Lung (tissue), 12 donors: ENCODE results near the gene TTC7B. TPM values are rescaled to one million over a fixed set of nuclear protein-coding genes. Genes with fewer than 3 reads are reported as not detected.

Experiments
- ATAC-seq: fragments of 200-7000 bp; cut with Tn5 transposase; one replicate; pipeline ENCODE4 v1.9.1; 2020; ENCODE audit warnings: moderate number of reproducible peaks; ENCODE audit not compliant: insufficient read depth, low FRiP score
- DNase-seq, 3 donors: peaks; one replicate each; pipeline ENCODE4 v3.0.0-alpha.2; 2013 to 2017
- H3K27ac ChIP-seq, 2 donors: one replicate each; pipeline ENCODE4 v1.5.1; 2013; ENCODE audit warnings: mild to moderate bottlenecking in 2 of 2, moderate library complexity in 2 of 2, control low read depth in 1 of 2, inconsistent platforms in 1 of 2, low read depth in 1 of 2, low read length in 1 of 2
- H3K27me3 ChIP-seq, 3 donors: one replicate each; pipeline ENCODE4 v1.5.1; 2013; ENCODE audit warnings: low read length in 2 of 3; ENCODE audit not compliant: control insufficient read depth in 3 of 3, insufficient read depth in 3 of 3
- H3K36me3 ChIP-seq, 4 donors: one replicate each; pipeline ENCODE4 v1.5.1; 2013; ENCODE audit warnings: low read length in 4 of 4, mild to moderate bottlenecking in 1 of 4, moderate library complexity in 1 of 4; ENCODE audit not compliant: control insufficient read depth in 4 of 4, insufficient read depth in 4 of 4
- H3K4me1 ChIP-seq, 5 donors: one replicate each; pipeline ENCODE4 v1.5.1; 2013; ENCODE audit warnings: low read length in 5 of 5, mild to moderate bottlenecking in 2 of 5, moderate library complexity in 1 of 5; ENCODE audit not compliant: control insufficient read depth in 5 of 5, insufficient read depth in 5 of 5
- H3K4me3 ChIP-seq: one replicate; pipeline ENCODE4 v1.5.1; 2013; ENCODE audit warnings: mild to moderate bottlenecking, control low read depth, moderate library complexity
- H3K9ac ChIP-seq, 2 donors: one replicate each; pipeline ENCODE4 v1.5.1; 2013; ENCODE audit warnings: low read length in 2 of 2, control low read depth in 1 of 2; ENCODE audit not compliant: insufficient read depth in 1 of 2
- H3K9me3 ChIP-seq, 4 donors: one replicate each; pipeline ENCODE4 v1.5.1; 2013; ENCODE audit warnings: low read length in 3 of 4, mild to moderate bottlenecking in 1 of 4, moderate library complexity in 1 of 4; ENCODE audit not compliant: control insufficient read depth in 4 of 4, insufficient read depth in 3 of 4
- WGBS, 2 donors: extraction: QIAGEN DNeasy Blood & Tissue Kit; methylation state at CpG; one replicate each; pipeline ENCODE4 v1.1.7; 2013; 5-methylcytosine and 5-hydroxymethylcytosine counted together
- polyA plus RNA-seq, 2 donors: library from polyadenylated mRNA; stranded (reverse); fragments of 200-250 nt; gene quantifications; one replicate each; pipeline ENCODE4 v1.2.1, GENCODE V29; 2013
- total RNA-seq, 2 donors: library from RNA; depleted of rRNA in 1 of 2; stranded (reverse); fragments of >200 nt in 1 of 2; gene quantifications; one replicate each; pipeline ENCODE4 v1.2.1, GENCODE V29; 2014 to 2021
- TF ChIP-seq, protein P1 (sequence below): IDR thresholded peaks from 2 replicates; pipeline ENCODE4 v1.5.1; 2012; ENCODE audit warnings: mild to moderate bottlenecking; ENCODE audit errors: control extremely low read depth, extremely low read depth
- donor health status: control.
- donor health status: control.
- donor health status: Bipolar disorder and iron deficiency.
- donor health status: healthy.
- donor health status: DM: yes; HTN: yes; CAD: no.

The TTC7B gene
- total and polyA plus RNA-seq, 4 donors: 11.0 to 39.6 (median 23.0) TPM

DNA sequence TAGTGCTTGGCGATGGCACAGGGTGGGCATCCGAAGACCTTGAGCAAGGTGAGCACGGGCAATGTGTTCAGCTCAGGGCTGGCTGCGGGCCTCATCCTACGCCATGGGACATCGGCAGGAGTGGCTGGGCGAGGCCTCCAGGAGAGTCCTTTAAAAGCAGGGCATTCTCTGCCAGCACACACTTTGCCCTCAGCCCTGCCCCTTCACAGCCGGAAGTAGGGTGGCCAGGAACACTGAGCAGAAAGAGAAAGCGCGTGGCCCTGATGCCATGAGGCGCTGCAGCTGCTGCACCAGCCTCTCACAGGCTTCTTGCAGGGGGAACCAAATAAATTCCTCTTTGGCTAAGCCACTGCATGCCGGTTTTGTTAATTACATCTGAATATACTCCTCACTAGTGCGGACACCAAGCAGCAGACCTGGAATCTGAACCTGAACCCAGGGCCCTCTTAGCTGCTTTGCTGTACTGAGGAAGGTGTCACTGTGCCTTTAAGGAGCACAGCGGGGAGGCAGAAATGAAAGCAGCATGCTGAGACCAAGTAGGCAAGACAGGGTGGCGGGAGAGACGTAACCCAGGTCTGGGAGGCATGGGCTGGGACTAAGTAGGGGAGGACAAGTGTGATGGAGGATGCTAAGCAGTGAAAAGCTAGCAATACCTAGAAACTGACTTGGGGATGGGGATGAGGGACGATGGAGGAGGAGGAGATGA, 155.2 kb downstream of the TTC7B start:
- H3K9me3 ChIP-seq: no peaks in the 10 kb centered on the region
- peak overlapping the region in 1 of 2 donors; percentile 57 for H3K27ac ChIP-seq
- TF ChIP-seq, protein P1, sequence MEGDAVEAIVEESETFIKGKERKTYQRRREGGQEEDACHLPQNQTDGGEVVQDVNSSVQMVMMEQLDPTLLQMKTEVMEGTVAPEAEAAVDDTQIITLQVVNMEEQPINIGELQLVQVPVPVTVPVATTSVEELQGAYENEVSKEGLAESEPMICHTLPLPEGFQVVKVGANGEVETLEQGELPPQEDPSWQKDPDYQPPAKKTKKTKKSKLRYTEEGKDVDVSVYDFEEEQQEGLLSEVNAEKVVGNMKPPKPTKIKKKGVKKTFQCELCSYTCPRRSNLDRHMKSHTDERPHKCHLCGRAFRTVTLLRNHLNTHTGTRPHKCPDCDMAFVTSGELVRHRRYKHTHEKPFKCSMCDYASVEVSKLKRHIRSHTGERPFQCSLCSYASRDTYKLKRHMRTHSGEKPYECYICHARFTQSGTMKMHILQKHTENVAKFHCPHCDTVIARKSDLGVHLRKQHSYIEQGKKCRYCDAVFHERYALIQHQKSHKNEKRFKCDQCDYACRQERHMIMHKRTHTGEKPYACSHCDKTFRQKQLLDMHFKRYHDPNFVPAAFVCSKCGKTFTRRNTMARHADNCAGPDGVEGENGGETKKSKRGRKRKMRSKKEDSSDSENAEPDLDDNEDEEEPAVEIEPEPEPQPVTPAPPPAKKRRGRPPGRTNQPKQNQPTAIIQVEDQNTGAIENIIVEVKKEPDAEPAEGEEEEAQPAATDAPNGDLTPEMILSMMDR: no peak
- DNase-seq (no peak), ATAC-seq (peak; percentile 73)
- peak overlapping the region in 1 of 2 donors; percentile 5 for H3K9ac ChIP-seq
- peaks cover 0 to 5% (median 2%) of the 10 kb centered on the region in 4 donors for H3K36me3 ChIP-seq
- H3K4me3 ChIP-seq: no peak overlapping the region
- H3K4me1 ChIP-seq: peaks cover 0 to 51% (median 4%) of the 10 kb centered on the region in 5 donors
- H3K27me3 ChIP-seq: no peaks in the 10 kb centered on the region
- 65 to 85% methylated on average over 17 of the region's 17 CpGs for WGBS, 2 donors

DNA sequence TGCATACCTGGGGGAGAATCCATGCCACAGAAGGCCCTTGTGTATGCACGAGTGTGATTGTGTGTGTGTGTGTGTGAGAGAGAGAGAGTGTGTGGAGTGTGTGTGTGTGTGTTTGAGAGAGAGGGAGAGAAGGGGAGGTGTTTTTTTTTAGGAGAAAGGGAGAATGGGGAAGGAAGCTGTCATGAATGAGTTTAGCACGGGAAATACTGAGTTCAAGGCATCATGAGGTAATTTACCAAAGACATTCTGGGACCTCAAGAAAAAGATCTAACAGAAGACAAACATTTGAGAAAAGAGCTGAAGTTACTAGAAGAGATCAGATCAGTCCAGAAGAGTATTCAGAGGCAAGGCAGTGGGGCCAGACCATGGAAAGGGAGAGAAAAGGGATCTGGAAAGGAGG, 157.1 kb downstream of the TTC7B start:
- peaks cover 0 to 42% (median 9%) of the 10 kb centered on the region in 5 donors for H3K4me1 ChIP-seq
- no peaks in the 10 kb centered on the region for H3K9me3 ChIP-seq
- no peak overlapping the region for H3K27ac ChIP-seq
- TF ChIP-seq, protein P1: no peak
- DNase-seq (no peak), ATAC-seq (no peak)
- no peak overlapping the region for H3K4me3 ChIP-seq
- H3K27me3 ChIP-seq: no peaks in the 10 kb centered on the region
- WGBS, 2 donors: 13 to 58% methylated on average over 2 of the region's 2 CpGs
- no peak overlapping the region for H3K9ac ChIP-seq
- H3K36me3 ChIP-seq: peaks cover 0 to 5% (median 4%) of the 10 kb centered on the region in 4 donors

DNA sequence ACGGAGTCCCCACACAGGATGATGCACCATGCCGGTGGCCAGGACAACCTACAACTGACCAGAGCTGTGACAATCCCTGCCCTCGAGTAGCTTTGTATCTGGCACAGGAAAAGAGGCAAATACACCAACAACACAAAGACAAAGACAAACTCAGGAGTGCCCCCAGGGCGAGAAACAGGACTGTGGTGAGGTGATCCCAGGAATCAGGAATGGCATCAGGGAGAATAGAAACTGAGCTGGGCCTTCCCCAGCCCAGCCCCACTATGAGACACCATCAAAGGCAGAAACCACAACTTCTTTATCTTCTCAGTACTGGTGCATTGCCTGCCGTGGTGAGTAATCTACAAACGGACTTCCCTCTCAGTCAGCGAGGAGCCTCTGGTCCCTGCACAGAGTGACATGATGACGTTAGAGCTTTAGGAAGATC, 157.7 kb downstream of the TTC7B start:
- no peaks in the 10 kb centered on the region for H3K27me3 ChIP-seq
- ATAC-seq (no peak), DNase-seq (no peak)
- no peaks in the 10 kb centered on the region for H3K9me3 ChIP-seq
- H3K4me3 ChIP-seq: no peak overlapping the region
- H3K4me1 ChIP-seq: peaks cover 0 to 42% (median 9%) of the 10 kb centered on the region in 5 donors
- TF ChIP-seq, protein P1: no peak
- H3K27ac ChIP-seq: no peak overlapping the region
- WGBS, 2 donors: 50 to 64% methylated on average over 8 of the region's 8 CpGs
- H3K36me3 ChIP-seq: peaks cover 0 to 5% (median 4%) of the 10 kb centered on the region in 4 donors
- H3K9ac ChIP-seq: no peak overlapping the region
